Testis (tissue), 3 donors: ENCODE measurements around the gene MORC2. TPM values are rescaled to one million over a fixed set of nuclear protein-coding genes. Genes with fewer than 3 reads are reported as not detected.

Experiments
- DNase-seq: peaks from one replicate; pipeline ENCODE4 v3.0.0-alpha.2; 2019
- H3K27ac ChIP-seq, 2 donors: fragments of 200-600 bp; sonication (generic); one replicate each; pipeline ENCODE4 v1.5.1; 2019
- H3K27me3 ChIP-seq: fragments of 200-600 bp; sonication (generic); one replicate; pipeline ENCODE4 v1.5.1; 2019
- H3K36me3 ChIP-seq: fragments of 200-600 bp; sonication (generic); one replicate; pipeline ENCODE4 v1.5.1; 2017; ENCODE audit warnings: low read depth; ENCODE audit errors: missing control alignments
- H3K4me1 ChIP-seq: fragments of 200-600 bp; sonication (generic); one replicate; pipeline ENCODE4 v1.5.1; 2019
- H3K4me3 ChIP-seq, 2 donors: fragments of 200-600 bp; sonication (generic); one replicate each; pipeline ENCODE4 v1.5.1; 2017 to 2019
- H3K9me3 ChIP-seq: fragments of 200-600 bp; sonication (generic); one replicate; pipeline ENCODE4 v1.5.1; 2017
- CTCF ChIP-seq, 3 experiments: fragments of 450-650 bp in 2 of 3; fragments of 200-600 bp in 1 of 3; sonication (generic) in 1 of 3; IDR thresholded peaks; one replicate each; pipeline ENCODE4 v1.5.1; 2016 to 2019; ENCODE audit warnings: antibody characterized with exemption in 3 of 3, mild to moderate bottlenecking in 2 of 3, moderate library complexity in 1 of 3
- POLR2A ChIP-seq: fragments of 450-650 bp; IDR thresholded peaks from one replicate; pipeline ENCODE4 v1.6.1; 2017; ENCODE audit warnings: antibody characterized with exemption, mild to moderate bottlenecking, moderate library complexity
- WGBS, 2 donors: methylation state at CpG; one replicate each; pipeline ENCODE4 v1.1.5; 2018; 5-methylcytosine and 5-hydroxymethylcytosine counted together
- intact Hi-C: fragments of 100-400 bp; cut with DNase I; formaldehyde crosslinking; loops from one replicate; pipeline ENCODE4 v1.15.1; 2023; ENCODE audit warnings: low total_unique reads
- polyA plus RNA-seq: library from polyadenylated mRNA; stranded (reverse); fragments of 350-450 nt; fragmentation: Illumina TruSeq; extraction: RNeasy Lipid Tissue Mini Kit (QIAGEN cat#74804); gene quantifications from one replicate; pipeline ENCODE4 v1.2.3, GENCODE V29; 2014; ENCODE audit warnings: low read depth, low replicate concordance; ENCODE audit not compliant: insufficient read depth
- total RNA-seq, 2 donors: library from RNA; depleted of rRNA; stranded (reverse); fragments of >200 nt; gene quantifications; one replicate each; pipeline ENCODE4 v1.2.3, GENCODE V29; 2016

The MORC2 gene
- total and polyA plus RNA-seq, 3 donors from 2014 or later: 64.8 to 81.0 (median 65.5) TPM

GRCh38 chr22:30970356-30970746 is 1.8 kb upstream of the MORC2 start:
- no peak for TF ChIP-seq CTCF (IDR thresholded peaks at IDR 0.05)
- no peak for TF ChIP-seq POLR2A
- Histone ChIP-seq H3K4me3 (peak overlapping the region; percentile 88 to 97), H3K4me1 (peaks cover 10% of the 10 kb centered on the region), H3K27ac (peak overlapping the region; percentile 97), H3K27me3 (no peaks in the 10 kb centered on the region), H3K9me3 (no peaks in the 10 kb centered on the region), H3K36me3 (no peaks in the 10 kb centered on the region)
- 42 to 43% methylated on average over 3 of the region's 3 CpGs for WGBS, 2 donors
- intact Hi-C loops: no loop called here
- DNase-seq: no peak

GRCh38 chr22:30969532-30970355 is 1.2 kb upstream of the MORC2 start:
- Histone ChIP-seq H3K9me3 (no peaks in the 10 kb centered on the region), H3K4me3 (peak overlapping the region; percentile 88 to 97), H3K4me1 (peaks cover 10% of the 10 kb centered on the region), H3K27ac (peak overlapping the region; percentile 97), H3K36me3 (no peaks in the 10 kb centered on the region), H3K27me3 (no peaks in the 10 kb centered on the region)
- TF ChIP-seq POLR2A: no peak
- TF ChIP-seq CTCF (IDR thresholded peaks at IDR 0.05): no peak
- 4 to 5% methylated on average over 20 to 26 of the region's 49 CpGs for WGBS, 2 donors
- DNase-seq: peak; percentile 38
- intact Hi-C loops: no loop called here

GRCh38 chr22:30968924-30969531 is 454 bp upstream of the MORC2 start, which contains the start of gene TUG1:
Gene TUG1, plus strand, starts transcription at chr22:30969265.
- H3K27me3 ChIP-seq: no peaks in the 10 kb centered on the region
- no peaks in the 10 kb centered on the region for H3K36me3 ChIP-seq
- DNase-seq: peak; percentile 100
- H3K4me3 ChIP-seq: peak within 1 kb of the TSS; percentile 88 to 97
- peak in 1 of 3 experiments; percentile 1 for TF ChIP-seq CTCF (IDR thresholded peaks at IDR 0.05)
- peak; percentile 82 for TF ChIP-seq POLR2A
- peaks cover 10% of the 10 kb centered on the region for H3K4me1 ChIP-seq
- intact Hi-C loops: no loop called here
- WGBS, 2 donors: 0% methylated on average over 48 of the region's 67 CpGs; no CpG with 5 or more reads in 1 of the 2 donors
- peak within 1 kb of the TSS; percentile 97 for H3K27ac ChIP-seq
- no peaks in the 10 kb centered on the region for H3K9me3 ChIP-seq

GRCh38 chr22:30964858-30965257 is 3.7 kb downstream of the MORC2 start:
- no peaks in the 10 kb centered on the region for H3K36me3 ChIP-seq
- DNase-seq: no peak
- H3K27me3 ChIP-seq: no peaks in the 10 kb centered on the region
- H3K4me3 ChIP-seq: no peak overlapping the region
- 94% methylated on average over 4 of the region's 4 CpGs for WGBS, 2 donors
- intact Hi-C loops: no loop called here
- no peaks in the 10 kb centered on the region for H3K9me3 ChIP-seq
- no peak overlapping the region for H3K27ac ChIP-seq
- TF ChIP-seq POLR2A: no peak
- no peak for TF ChIP-seq CTCF (IDR thresholded peaks at IDR 0.05)
- H3K4me1 ChIP-seq: no peaks in the 10 kb centered on the region
